ENCODE results near the gene TRMU. TPM values are rescaled to one million over a fixed set of nuclear protein-coding genes. Genes with fewer than 3 reads are reported as not detected.

Gene TRMU
- total and polyA plus RNA-seq, 2 of the 8 experiments (the other 6 are each of a cell fraction or from before 2014, with no cell fraction given), result 43.4 to 70.6 TPM

- TF ChIP-seq POLR2A (IDR thresholded peaks at IDR 0.05; ENCODE audit: control extremely low read depth in 1 of 2, low read depth in 2 of 2, low read length in 2 of 2) (no peak), KDM5A (IDR thresholded peaks at IDR 0.05; ENCODE audit: low read length) (no peak), ASH2L (IDR thresholded peaks at IDR 0.05; ENCODE audit: low read length) (no peak)
Measured at GRCh38 chr22:46362934-46363515, 27.5 kb downstream of the TRMU start (continued).
